GM18519 (cell line): Measurements from ENCODE around the gene VAV2.

ENCODE experiments used
- ATAC-seq: cut with Tn5 transposase; IDR thresholded peaks from one replicate; pipeline ENCODE4 v1.9.1; 2021; ENCODE audit warnings: mild to moderate bottlenecking, moderate library complexity; ENCODE audit not compliant: unreplicated experiment, low FRiP score

Gene VAV2

GRCh38 chr9:133954862-133955529 is 37.1 kb downstream of the VAV2 start:
- no peak for ATAC-seq

GRCh38 chr9:133953976-133954709 is 38.0 kb downstream of the VAV2 start:
- no peak for ATAC-seq

- no peak for ATAC-seq
These were observed 38.5 kb downstream of the VAV2 start for GRCh38 chr9:133953621-133953975.

- ATAC-seq: no peak
These were observed 39.2 kb downstream of the VAV2 start for GRCh38 chr9:133952598-133953550.

GRCh38 chr9:133951265-133951664 is 40.9 kb downstream of the VAV2 start:
- ATAC-seq: no peak

GRCh38 chr9:133950629-133951111 is 41.5 kb downstream of the VAV2 start:
- ATAC-seq: no peak

- ATAC-seq: no peak
These were observed 41.9 kb downstream of the VAV2 start for GRCh38 chr9:133950192-133950591.

GRCh38 chr9:133949486-133950061 is 42.5 kb downstream of the VAV2 start:
- ATAC-seq: no peak

- no peak for ATAC-seq
These were observed 43.3 kb downstream of the VAV2 start for GRCh38 chr9:133948561-133949485.

GRCh38 chr9:133948131-133948530 is 44.0 kb downstream of the VAV2 start:
- ATAC-seq: no peak

- ATAC-seq: no peak
These were observed 45.2 kb downstream of the VAV2 start for GRCh38 chr9:133946840-133947486.

- ATAC-seq: no peak
These were observed 46.0 kb downstream of the VAV2 start for GRCh38 chr9:133945977-133946753.

GRCh38 chr9:133945314-133945975 is 46.7 kb downstream of the VAV2 start:
- ATAC-seq: no peak

GRCh38 chr9:133944746-133945135 is 47.4 kb downstream of the VAV2 start:
- no peak for ATAC-seq

GRCh38 chr9:133943781-133944745 is 48.1 kb downstream of the VAV2 start:
- no peak for ATAC-seq

GRCh38 chr9:133943036-133943780 is 48.9 kb downstream of the VAV2 start:
- no peak for ATAC-seq
